HG03439 (cell line): ENCODE data around the gene NFKB2.

Experiments
- ATAC-seq: cut with Tn5 transposase; IDR thresholded peaks from one replicate; pipeline ENCODE4 v1.9.1; 2021; ENCODE audit warnings: mild to moderate bottlenecking, moderate library complexity; ENCODE audit not compliant: unreplicated experiment

NFKB2 gene

GRCh38 chr10:102407425-102408130, 12.1 kb downstream of the NFKB2 start:
- ATAC-seq: no peak

- ATAC-seq: no peak
Observed at GRCh38 chr10:102408131-102408727, 12.7 kb downstream of the NFKB2 start.

GRCh38 chr10:102408728-102409603, 13.5 kb downstream of the NFKB2 start:
- no peak for ATAC-seq

- ATAC-seq: no peak
Observed at GRCh38 chr10:102409604-102410428, 14.3 kb downstream of the NFKB2 start.

- ATAC-seq: no peak
Observed at GRCh38 chr10:102410429-102411073, 15.0 kb downstream of the NFKB2 start.

GRCh38 chr10:102411341-102412255, 16.1 kb downstream of the NFKB2 start:
- no peak for ATAC-seq

- ATAC-seq: no peak
Observed at GRCh38 chr10:102412293-102412692, 16.8 kb downstream of the NFKB2 start.

GRCh38 chr10:102413053-102413705, 17.7 kb downstream of the NFKB2 start:
- ATAC-seq: no peak

GRCh38 chr10:102413806-102414561, 18.5 kb downstream of the NFKB2 start:
- no peak for ATAC-seq

- no peak for ATAC-seq
Observed at GRCh38 chr10:102414749-102415148, 19.2 kb downstream of the NFKB2 start.

- ATAC-seq: no peak
Observed at GRCh38 chr10:102416283-102416682, 20.8 kb downstream of the NFKB2 start.

GRCh38 chr10:102416695-102417094, 21.2 kb downstream of the NFKB2 start:
- ATAC-seq: no peak

GRCh38 chr10:102418622-102419268, 23.2 kb downstream of the NFKB2 start, which contains the start of gene PSD:
TSS of gene PSD (minus strand) at chr10:102418785. CDS start at chr10:102417038, 1,747 bp downstream.
- ATAC-seq: no peak

GRCh38 chr10:102419269-102420180, 24.0 kb downstream of the NFKB2 start:
- ATAC-seq: no peak

GRCh38 chr10:102420181-102420713, 24.7 kb downstream of the NFKB2 start:
- no peak for ATAC-seq
